ENCODE results near the gene MAP2K4.

DNA sequence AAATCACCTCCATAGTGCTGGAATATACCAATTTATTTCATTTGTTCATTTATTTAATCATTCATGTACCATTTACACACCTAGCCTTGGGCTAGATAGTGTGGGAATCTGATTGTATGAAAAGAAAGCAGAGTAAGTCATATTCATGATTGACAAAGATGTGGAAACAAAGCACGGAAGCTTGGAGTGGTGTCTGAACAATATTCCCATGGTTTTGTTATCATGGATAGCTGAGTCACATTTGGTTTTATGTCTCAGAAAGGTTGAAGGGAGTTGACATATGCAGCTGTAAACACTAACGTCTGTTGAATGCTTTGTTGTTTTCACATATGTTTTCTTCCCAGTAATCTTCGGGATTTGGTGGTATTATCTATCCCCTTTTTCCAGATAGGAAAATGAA lies 76.6 kb downstream of the MAP2K4 start:
- TF ChIP-seq, protein P1, sequence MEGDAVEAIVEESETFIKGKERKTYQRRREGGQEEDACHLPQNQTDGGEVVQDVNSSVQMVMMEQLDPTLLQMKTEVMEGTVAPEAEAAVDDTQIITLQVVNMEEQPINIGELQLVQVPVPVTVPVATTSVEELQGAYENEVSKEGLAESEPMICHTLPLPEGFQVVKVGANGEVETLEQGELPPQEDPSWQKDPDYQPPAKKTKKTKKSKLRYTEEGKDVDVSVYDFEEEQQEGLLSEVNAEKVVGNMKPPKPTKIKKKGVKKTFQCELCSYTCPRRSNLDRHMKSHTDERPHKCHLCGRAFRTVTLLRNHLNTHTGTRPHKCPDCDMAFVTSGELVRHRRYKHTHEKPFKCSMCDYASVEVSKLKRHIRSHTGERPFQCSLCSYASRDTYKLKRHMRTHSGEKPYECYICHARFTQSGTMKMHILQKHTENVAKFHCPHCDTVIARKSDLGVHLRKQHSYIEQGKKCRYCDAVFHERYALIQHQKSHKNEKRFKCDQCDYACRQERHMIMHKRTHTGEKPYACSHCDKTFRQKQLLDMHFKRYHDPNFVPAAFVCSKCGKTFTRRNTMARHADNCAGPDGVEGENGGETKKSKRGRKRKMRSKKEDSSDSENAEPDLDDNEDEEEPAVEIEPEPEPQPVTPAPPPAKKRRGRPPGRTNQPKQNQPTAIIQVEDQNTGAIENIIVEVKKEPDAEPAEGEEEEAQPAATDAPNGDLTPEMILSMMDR (conservative IDR thresholded peaks at IDR 0.05; ENCODE audit: low read length) = no peak
- TF ChIP-seq EZH2phosphoT487 (IDR thresholded peaks at IDR 0.05; ENCODE audit: borderline replicate concordance, low read depth, low read length) = no peak
